ENCODE measurements around the gene BICDL1. TPM values are rescaled to one million over a fixed set of nuclear protein-coding genes. Genes with fewer than 3 reads are reported as not detected.

BICDL1 gene
- total RNA-seq, 1 experiment from 2014 or later = 14.2 TPM

DNA sequence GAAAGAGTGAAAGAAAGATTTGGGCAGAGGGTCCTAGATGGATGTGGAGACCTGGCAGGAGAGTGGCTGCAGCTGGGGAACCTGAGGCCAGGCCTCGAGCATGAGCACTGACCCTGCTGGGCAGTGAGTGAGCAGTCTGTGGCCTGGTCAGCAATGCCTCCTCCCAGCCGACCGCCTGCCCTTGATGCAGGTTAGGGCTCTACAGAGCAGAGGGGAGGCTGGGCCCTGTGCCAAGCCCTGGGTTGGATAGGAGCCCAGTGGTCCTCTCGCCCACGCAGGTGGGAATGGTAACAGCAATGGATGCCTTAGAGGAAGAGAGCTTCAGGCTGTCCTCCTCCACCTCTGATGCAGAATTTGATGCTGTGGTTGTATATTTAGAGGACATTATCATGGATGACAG, 67.7 kb downstream of the BICDL1 start:
- Mint-ChIP-seq H3K4me1 (ENCODE audit: low read depth, unreplicated experiment) (no peaks in the 10 kb centered on the region), H3K9me3 (ENCODE audit: unreplicated experiment) (peaks cover 9% of the 10 kb centered on the region), H3K27me3 (ENCODE audit: insufficient read depth, unreplicated experiment) (no peaks in the 10 kb centered on the region), H3K36me3 (ENCODE audit: insufficient read depth, unreplicated experiment) (no peaks in the 10 kb centered on the region), H3K4me3 (ENCODE audit: unreplicated experiment) (no peak overlapping the region), H3K27ac (ENCODE audit: unreplicated experiment) (no peak overlapping the region)
- no peaks in the 10 kb centered on the region for H3K27me3 ChIP-seq (replicated peaks; ENCODE audit: control insufficient read depth, insufficient read depth, low read length)
- DNase-seq = no peak
- no TSS peak for BruUV-seq (replicated peaks)
- H3K4me3 ChIP-seq (ENCODE audit: low read depth, low read length) = no peak overlapping the region
- no peak for TF ChIP-seq CTCF (IDR thresholded peaks at IDR 0.05; ENCODE audit: insufficient read depth in 1 of 2, low read depth in 1 of 2, low read length in 1 of 2, severe bottlenecking in 1 of 2, unreplicated experiment in 1 of 2)
- 0 out of 2 replicates have a peak, but pooled peaks cover under 1% of the 10 kb centered on the region for H3K9me3 ChIP-seq
- H3K36me3 ChIP-seq (ENCODE audit: control insufficient read depth, insufficient read depth, low read length) = no peaks in the 10 kb centered on the region
- ChIA-PET CTCF (no interaction called here), POLR2A (no interaction called here)
- H3K4me1 ChIP-seq = no peaks in the 10 kb centered on the region
- intact Hi-C loops (cut with micrococcal nuclease; ENCODE audit: unreplicated experiment) = no loop called here

DNA sequence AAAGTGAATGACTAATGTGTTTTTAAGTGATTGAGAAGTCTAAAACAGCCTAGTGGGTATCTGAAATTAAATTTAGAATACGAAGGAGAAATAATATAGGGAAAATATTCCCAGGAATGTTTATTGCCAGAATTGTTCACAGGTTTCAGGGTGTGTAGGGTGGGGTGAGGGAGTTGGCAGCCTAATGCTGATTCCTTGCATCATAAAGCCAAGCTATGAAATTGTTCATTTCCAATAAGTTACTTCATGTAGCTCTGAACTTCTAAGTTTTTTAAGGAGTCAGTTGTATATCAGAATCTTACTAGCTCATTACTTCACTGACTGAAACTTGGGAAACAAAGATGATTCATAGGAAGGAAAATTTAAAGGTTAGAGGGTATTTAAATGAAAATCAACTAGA, 71.2 kb downstream of the BICDL1 start:
- H3K36me3 Mint-ChIP-seq (ENCODE audit: insufficient read depth, unreplicated experiment) = no peaks in the 10 kb centered on the region
- H3K4me1 Mint-ChIP-seq (ENCODE audit: low read depth, unreplicated experiment) = peaks cover 28% of the 10 kb centered on the region
- BruUV-seq (replicated peaks) = no TSS peak
- H3K27ac Mint-ChIP-seq (ENCODE audit: unreplicated experiment) = no peak overlapping the region
- Histone ChIP-seq H3K27me3 (replicated peaks; ENCODE audit: control insufficient read depth, insufficient read depth, low read length) (no peaks in the 10 kb centered on the region), H3K4me3 (ENCODE audit: low read depth, low read length) (no peak overlapping the region), H3K4me1 (peaks cover 26% of the 10 kb centered on the region), H3K36me3 (ENCODE audit: control insufficient read depth, insufficient read depth, low read length) (no peaks in the 10 kb centered on the region), H3K9me3 (no peaks in the 10 kb centered on the region)
- intact Hi-C loops (cut with micrococcal nuclease; ENCODE audit: unreplicated experiment) = no loop called here
- ChIA-PET POLR2A (no interaction called here), CTCF (no interaction called here)
- H3K4me3 Mint-ChIP-seq (ENCODE audit: unreplicated experiment) = no peak overlapping the region
- no peaks in the 10 kb centered on the region for H3K27me3 Mint-ChIP-seq (ENCODE audit: insufficient read depth, unreplicated experiment)
- TF ChIP-seq CTCF (IDR thresholded peaks at IDR 0.05; ENCODE audit: insufficient read depth in 1 of 2, low read depth in 1 of 2, low read length in 1 of 2, severe bottlenecking in 1 of 2, unreplicated experiment in 1 of 2) = no peak
- no peaks in the 10 kb centered on the region for H3K9me3 Mint-ChIP-seq (ENCODE audit: unreplicated experiment)
- DNase-seq = no peak

- Histone ChIP-seq H3K27me3 (replicated peaks; ENCODE audit: control insufficient read depth, insufficient read depth, low read length) (no peaks in the 10 kb centered on the region), H3K4me1 (peaks cover 32% of the 10 kb centered on the region), H3K4me3 (ENCODE audit: low read depth, low read length) (no peak overlapping the region), H3K36me3 (ENCODE audit: control insufficient read depth, insufficient read depth, low read length) (no peaks in the 10 kb centered on the region), H3K9me3 (no peaks in the 10 kb centered on the region)
- Mint-ChIP-seq H3K36me3 (ENCODE audit: insufficient read depth, unreplicated experiment) (no peaks in the 10 kb centered on the region), H3K9me3 (ENCODE audit: unreplicated experiment) (no peaks in the 10 kb centered on the region), H3K27me3 (ENCODE audit: insufficient read depth, unreplicated experiment) (no peaks in the 10 kb centered on the region), H3K4me3 (ENCODE audit: unreplicated experiment) (no peak overlapping the region), H3K27ac (ENCODE audit: unreplicated experiment) (no peak overlapping the region), H3K4me1 (ENCODE audit: low read depth, unreplicated experiment) (peaks cover 28% of the 10 kb centered on the region)
- no peak for DNase-seq
- POLR2A ChIA-PET = no interaction called here
- no TSS peak for BruUV-seq (replicated peaks)
- intact Hi-C loops (cut with micrococcal nuclease; ENCODE audit: unreplicated experiment) = no loop called here
- CTCF ChIA-PET = no interaction called here
- no peak for TF ChIP-seq CTCF (IDR thresholded peaks at IDR 0.05; ENCODE audit: insufficient read depth in 1 of 2, low read depth in 1 of 2, low read length in 1 of 2, severe bottlenecking in 1 of 2, unreplicated experiment in 1 of 2)
Measured at GRCh38 chr12:120060717-120061116, 71.7 kb downstream of the BICDL1 start.
